ENCODE data around the gene LBH. TPM values are rescaled to one million over a fixed set of nuclear protein-coding genes. Genes with fewer than 3 reads are reported as not detected.

Gene LBH
- total RNA-seq, 4 donors from 2014 or later: 7.0 to 37.8 (median 16.3) TPM

GRCh38 chr2:30248791-30249190 lies 17.5 kb downstream of the LBH start:
- TF ChIP-seq POLR2A (IDR thresholded peaks at IDR 0.05): no peak
- TF ChIP-seq POLR2AphosphoS5 (IDR thresholded peaks at IDR 0.05): no peak
- TF ChIP-seq CTCF (IDR thresholded peaks at IDR 0.05): no peak
- no peak for TF ChIP-seq EP300 (IDR thresholded peaks at IDR 0.05; ENCODE audit: low read depth)
- no peaks in the 10 kb centered on the region for H3K36me3 ChIP-seq
- H3K4me3 ChIP-seq: no peak overlapping the region
- H3K9me3 ChIP-seq: no peaks in the 10 kb centered on the region
- no peak for DNase-seq
- 57 to 67% methylated on average over 2 of the region's 2 CpGs for WGBS, 2 donors (ENCODE audit: low coverage in 1 of 2)
- H3K27ac ChIP-seq: no peak overlapping the region
- no peaks in the 10 kb centered on the region for H3K27me3 ChIP-seq
- peaks cover 12 to 28% (median 17%) of the 10 kb centered on the region in 4 donors for H3K4me1 ChIP-seq
- intact Hi-C loops (cut with DNase I; ENCODE audit: low total_unique reads) (no loop called here), in situ Hi-C loops (cut with MboI; ENCODE audit: low pct_ligation_motif_present in 1 of 4, low pct_unique_long_range_greater_than_20kb in 1 of 4, low sequenced_read_pairs in 3 of 4) (loop anchor here in 2 of 4 donors (25.0 kb wide), 2 partner anchors 164 to 189 kb away; partner anchors contain the start of gene LCLAT1 (in 1 of the 2))

DNA sequence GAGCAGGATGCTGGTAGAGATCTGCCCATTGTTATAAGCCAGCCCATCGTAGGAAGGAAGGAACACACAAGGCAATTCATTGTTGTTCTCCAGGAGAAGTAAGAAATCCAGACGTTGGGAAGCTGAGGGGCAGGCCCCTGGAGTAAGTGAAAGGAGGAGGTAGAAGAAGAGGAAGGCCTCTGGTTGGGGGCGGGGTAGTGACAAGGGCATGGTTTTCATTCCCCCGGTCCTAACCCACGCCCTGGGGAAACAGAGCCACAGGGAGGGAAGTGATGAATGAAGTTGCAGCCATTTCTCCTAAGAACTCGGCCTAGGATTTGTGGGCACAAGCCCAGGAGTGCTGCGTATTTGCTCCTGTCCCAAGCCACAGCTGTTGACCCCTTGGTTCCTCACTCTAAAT lies 18.0 kb downstream of the LBH start:
- DNase-seq: no peak

GRCh38 chr2:30250421-30250820 lies 19.1 kb downstream of the LBH start:
- TF ChIP-seq EP300 (IDR thresholded peaks at IDR 0.05; ENCODE audit: low read depth): no peak
- no peak overlapping the region for H3K27ac ChIP-seq
- H3K27me3 ChIP-seq: no peaks in the 10 kb centered on the region
- no peaks in the 10 kb centered on the region for H3K36me3 ChIP-seq
- WGBS, 2 donors (ENCODE audit: low coverage in 1 of 2): 94 to 100% methylated on average over 1 to 6 of the region's 6 CpGs
- peaks cover 12 to 28% (median 18%) of the 10 kb centered on the region in 4 donors for H3K4me1 ChIP-seq
- in situ Hi-C loops (cut with MboI; ENCODE audit: low pct_ligation_motif_present in 1 of 4, low pct_unique_long_range_greater_than_20kb in 1 of 4, low sequenced_read_pairs in 3 of 4): no loop called here
- H3K4me3 ChIP-seq: no peak overlapping the region
- no peak for DNase-seq
- no peaks in the 10 kb centered on the region for H3K9me3 ChIP-seq
- intact Hi-C loops (cut with DNase I; ENCODE audit: low total_unique reads): no loop called here

More for the DNA sequence above, 18.0 kb downstream of the LBH start:
- H3K27ac ChIP-seq: peak overlapping the region in 1 of 4 donors; percentile 24
- H3K9me3 ChIP-seq: no peaks in the 10 kb centered on the region
- peaks cover 12 to 28% (median 18%) of the 10 kb centered on the region in 4 donors for H3K4me1 ChIP-seq
- intact Hi-C loops (cut with DNase I; ENCODE audit: low total_unique reads): no loop called here
- no peaks in the 10 kb centered on the region for H3K36me3 ChIP-seq
- TF ChIP-seq EP300 (IDR thresholded peaks at IDR 0.05; ENCODE audit: low read depth) (no peak), POLR2A (IDR thresholded peaks at IDR 0.05) (no peak), CTCF (IDR thresholded peaks at IDR 0.05) (no peak), POLR2AphosphoS5 (IDR thresholded peaks at IDR 0.05) (no peak)
- H3K27me3 ChIP-seq: no peaks in the 10 kb centered on the region
- no peak overlapping the region for H3K4me3 ChIP-seq
- 63 to 80% methylated on average over 4 to 7 of the region's 7 CpGs for WGBS, 2 donors (ENCODE audit: low coverage in 1 of 2)
- in situ Hi-C loops (cut with MboI; ENCODE audit: low pct_ligation_motif_present in 1 of 4, low pct_unique_long_range_greater_than_20kb in 1 of 4, low sequenced_read_pairs in 3 of 4): loop anchor here in 2 of 4 donors (25.0 kb wide), 2 partner anchors 163 to 188 kb away; partner anchors contain the start of gene LCLAT1 (in 1 of the 2)

- peak; percentile 26 for DNase-seq
- H3K9me3 ChIP-seq: no peaks in the 10 kb centered on the region
- 24 to 34% methylated on average over 6 to 7 of the region's 7 CpGs for WGBS, 2 donors (ENCODE audit: low coverage in 1 of 2)
- no peak overlapping the region for H3K4me3 ChIP-seq
- TF ChIP-seq EP300 (IDR thresholded peaks at IDR 0.05; ENCODE audit: low read depth) (no peak), CTCF (IDR thresholded peaks at IDR 0.05) (no peak), POLR2AphosphoS5 (IDR thresholded peaks at IDR 0.05) (peak in 1 of 3 donors; percentile 45), POLR2A (IDR thresholded peaks at IDR 0.05) (no peak)
- intact Hi-C loops (cut with DNase I; ENCODE audit: low total_unique reads) (no loop called here), in situ Hi-C loops (cut with MboI; ENCODE audit: low pct_ligation_motif_present in 1 of 4, low pct_unique_long_range_greater_than_20kb in 1 of 4, low sequenced_read_pairs in 3 of 4) (no loop called here)
- peaks cover 12 to 32% (median 18%) of the 10 kb centered on the region in 4 donors for H3K4me1 ChIP-seq
- H3K36me3 ChIP-seq: no peaks in the 10 kb centered on the region
- H3K27ac ChIP-seq: peak overlapping the region; percentile 44 to 75 (median 72)
- H3K27me3 ChIP-seq: no peaks in the 10 kb centered on the region
Observed at GRCh38 chr2:30252723-30253701, 21.7 kb downstream of the LBH start.
